Endothelial cell of hepatic sinusoid (primary cell): ENCODE data around the gene ZBTB12.
"Not testable (repeated sequence)": the region's sequence is repeated elsewhere in the genome, so short reads cannot be mapped to it uniquely, and the experiment has no call there.

ENCODE experiments used
- in situ Hi-C: cut with HindIII; loops from 2 replicates; pipeline ENCODE4 v1.10.0; 2017; ENCODE audit warnings: low sequenced_read_pairs

The ZBTB12 gene

GRCh38 chr6:31851980-31852718, 49.7 kb downstream of the ZBTB12 start:
- in situ Hi-C loops: not testable (repeated sequence)

GRCh38 chr6:31851485-31851832, 50.4 kb downstream of the ZBTB12 start:
- in situ Hi-C loops: no loop called here

- in situ Hi-C loops: no loop called here
These were observed 51.0 kb downstream of the ZBTB12 start for GRCh38 chr6:31850765-31851484.
